D341Med (cell line): ENCODE results near the gene PFDN4.

ENCODE experiments used
- DNase-seq: peaks from one replicate; pipeline ENCODE4 v3.0.0; 2012; ENCODE audit warnings: low spot score

PFDN4 gene

DNA sequence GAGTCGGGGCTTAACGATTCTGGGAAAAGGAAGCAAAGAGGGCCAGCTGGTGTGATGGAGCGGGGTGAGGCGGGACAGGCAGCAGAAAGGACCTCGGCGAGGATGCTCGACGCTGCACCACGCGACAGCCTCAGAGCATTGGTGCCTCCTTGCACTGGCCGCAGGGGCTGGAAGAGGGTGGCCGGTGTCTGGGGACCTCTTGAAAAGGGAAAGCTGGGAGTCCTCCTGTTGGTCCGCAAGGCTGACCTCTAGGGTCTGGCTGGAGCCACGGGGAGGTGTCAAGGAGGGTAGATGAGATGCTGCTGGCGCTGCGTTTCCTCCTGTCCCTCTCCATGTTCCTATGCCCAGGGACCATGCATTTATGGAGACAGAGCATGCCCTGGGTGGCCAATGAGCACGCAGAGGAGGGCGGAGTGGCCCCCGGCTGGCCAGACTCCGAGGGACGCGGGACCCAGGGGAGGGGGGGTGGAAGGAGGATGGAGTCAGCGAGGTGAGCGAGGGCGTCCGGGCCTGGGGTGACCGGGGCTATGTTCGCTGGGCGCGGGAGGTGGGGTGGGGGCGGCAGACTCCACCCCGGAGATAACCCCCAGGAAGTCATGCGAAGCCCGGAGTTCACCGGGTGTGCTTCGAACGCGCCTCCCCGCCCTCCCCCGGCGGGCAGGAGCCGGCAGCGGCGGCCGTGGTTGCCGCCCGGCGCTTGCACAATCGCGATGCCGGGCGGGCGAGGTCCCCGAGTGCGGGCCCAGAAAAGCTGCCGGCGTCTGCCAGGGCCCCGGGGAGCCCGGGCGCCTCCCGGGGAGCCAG lies 34.0 kb upstream of the PFDN4 start, which contains the start of gene CYP24A1:
TSS of gene CYP24A1 (minus strand) at position 334 of the 804 bp plus-strand sequence. CDS start 407 bp downstream, outside the sequence.
- peak; percentile 47 for DNase-seq

DNA sequence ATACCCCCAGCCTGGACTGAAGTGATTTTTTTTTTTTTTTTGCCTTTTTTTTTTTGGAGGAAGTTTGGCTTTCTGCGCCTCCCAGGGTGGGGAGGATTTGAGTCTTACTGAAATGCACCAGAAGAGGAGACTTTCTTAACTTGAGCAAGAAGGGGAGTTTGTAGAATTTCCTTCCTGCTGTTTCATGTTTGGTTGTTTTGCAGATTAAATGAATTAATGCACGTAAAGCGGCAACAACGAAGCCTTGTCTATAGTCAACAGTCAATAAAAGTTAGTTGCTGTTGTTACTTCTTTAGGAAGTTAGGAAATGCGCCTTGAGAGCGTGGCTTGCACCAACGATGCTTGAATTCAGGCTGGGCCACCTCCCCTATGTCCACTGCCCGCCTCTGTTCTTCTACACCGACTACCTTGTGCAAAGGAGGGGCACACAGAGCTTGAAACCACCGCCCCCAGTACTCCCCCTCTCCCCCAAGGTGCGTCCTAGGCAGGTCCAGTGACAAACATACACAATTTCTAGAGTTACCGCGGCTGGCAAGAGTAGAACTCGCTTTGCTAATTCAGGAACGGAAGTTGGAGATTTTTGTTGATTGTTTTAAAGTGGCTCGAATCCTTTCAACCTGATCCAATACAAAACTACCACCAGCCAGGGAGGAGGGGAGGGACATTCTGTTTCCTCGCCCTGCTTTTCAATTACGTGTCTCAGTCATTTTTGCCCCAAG lies 33.3 kb upstream of the PFDN4 start:
- DNase-seq = no peak

DNA sequence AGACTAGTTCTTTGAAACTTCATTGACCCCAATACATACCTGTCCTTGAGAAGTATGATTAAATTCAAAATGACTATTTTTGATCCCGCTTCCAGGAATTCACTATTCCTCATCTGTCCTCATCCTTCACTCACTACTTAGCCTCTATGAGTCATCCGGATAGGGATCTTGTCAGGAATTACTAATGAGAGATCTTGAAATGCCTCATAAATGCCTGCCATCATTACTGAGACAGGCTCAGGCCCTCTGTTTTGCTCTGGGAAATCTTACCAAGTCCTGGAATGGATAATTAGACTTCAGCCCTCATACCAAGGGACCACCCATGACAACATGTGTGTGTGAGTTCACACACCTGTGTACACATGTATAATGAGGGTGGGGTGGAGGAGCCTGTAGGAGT lies 31.3 kb upstream of the PFDN4 start:
- DNase-seq = no peak

DNA sequence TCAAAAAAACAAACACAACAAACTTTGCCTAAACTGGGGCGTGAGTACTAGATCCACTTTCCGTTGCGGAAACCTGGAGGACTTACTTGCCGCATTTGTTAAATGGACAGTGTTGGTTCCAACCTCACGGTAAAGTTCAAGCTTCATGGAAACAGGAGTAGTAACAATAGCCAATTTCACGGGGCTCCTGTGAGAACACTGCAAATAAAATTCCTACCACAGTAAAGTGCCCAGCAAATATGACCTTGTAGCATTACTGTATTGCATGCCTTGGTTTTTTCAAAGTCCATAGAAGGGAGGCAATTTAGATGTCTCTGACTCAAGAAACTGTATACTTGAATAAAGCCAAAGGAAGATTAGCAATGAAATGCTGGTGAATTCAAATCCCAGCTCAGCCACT lies 30.5 kb upstream of the PFDN4 start:
- DNase-seq = no peak

DNA sequence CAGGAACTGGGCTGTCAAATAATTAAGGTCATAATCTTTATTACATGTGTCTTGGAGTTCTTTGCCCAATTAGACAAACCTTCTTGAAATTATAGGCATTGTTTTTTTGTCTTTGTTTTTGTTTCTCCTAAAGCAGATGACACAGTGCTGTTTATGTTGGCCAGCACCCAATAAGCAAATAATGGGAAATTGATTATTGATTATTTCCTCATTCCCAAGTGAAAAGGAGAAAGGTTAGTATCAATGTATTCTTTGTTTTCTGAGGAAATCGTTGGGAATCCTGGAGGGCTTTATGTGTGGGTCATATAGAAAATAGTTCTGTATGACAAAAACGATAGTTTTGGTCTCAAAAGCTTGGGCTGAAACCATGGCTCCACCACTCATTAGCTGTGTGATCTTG lies 29.6 kb upstream of the PFDN4 start:
- DNase-seq = no peak

DNA sequence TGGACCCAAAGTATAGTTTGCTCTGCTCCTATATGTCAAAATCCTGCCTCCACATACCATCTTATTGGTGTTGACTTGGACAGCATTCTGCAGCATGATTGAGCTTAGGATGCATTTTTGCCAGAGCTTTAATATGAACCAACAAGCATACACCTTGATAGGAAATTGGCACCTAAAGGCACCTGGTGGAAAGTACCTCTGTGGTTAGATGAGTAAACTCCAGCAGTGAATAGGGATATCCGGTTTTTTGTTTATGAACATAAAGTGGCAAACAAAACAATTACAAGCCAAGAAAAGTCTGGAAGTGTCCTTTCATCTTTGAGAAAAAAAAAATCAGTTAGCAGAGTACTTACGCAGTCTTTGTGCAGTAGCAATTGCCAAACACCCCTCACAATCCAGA lies 27.9 kb upstream of the PFDN4 start:
- no peak for DNase-seq

DNA sequence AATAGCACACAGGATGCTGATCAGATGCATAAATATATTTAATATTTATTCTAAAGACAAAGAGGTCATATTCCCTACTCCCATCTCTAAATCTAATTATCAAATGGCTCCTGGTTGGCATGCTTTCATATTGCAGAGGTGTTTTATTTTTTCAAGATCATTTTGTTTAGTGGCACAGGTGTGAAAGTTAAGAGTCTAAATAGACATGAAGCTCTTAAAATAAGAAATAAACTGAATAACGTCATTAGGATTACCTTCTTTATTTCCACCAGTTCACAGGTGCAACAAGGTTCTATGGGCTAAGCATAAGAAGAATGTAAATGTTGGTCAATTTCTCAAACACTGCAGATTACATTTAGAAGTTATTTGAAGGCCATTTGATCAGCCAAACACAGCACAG lies 27.0 kb upstream of the PFDN4 start:
- no peak for DNase-seq

DNA sequence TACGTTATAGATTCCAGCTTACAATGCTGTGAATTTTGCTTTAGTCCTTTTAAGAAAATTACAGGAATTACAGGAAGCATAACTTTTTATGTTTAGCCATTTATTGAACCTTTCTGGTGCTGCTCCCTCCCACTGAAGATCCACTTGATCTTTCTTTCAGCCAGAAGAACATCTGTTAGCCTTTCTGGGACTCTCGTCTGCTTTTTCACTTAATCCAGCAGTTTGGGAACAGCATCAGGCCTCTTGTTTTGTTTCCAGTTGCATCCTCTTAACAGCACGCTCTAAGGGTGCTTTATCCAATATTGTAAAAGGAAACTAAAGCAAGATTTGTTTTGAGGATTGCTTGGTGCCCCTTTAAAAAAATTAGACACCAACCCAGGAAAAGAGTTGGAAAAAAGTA lies 23.8 kb upstream of the PFDN4 start:
- no peak for DNase-seq

DNA sequence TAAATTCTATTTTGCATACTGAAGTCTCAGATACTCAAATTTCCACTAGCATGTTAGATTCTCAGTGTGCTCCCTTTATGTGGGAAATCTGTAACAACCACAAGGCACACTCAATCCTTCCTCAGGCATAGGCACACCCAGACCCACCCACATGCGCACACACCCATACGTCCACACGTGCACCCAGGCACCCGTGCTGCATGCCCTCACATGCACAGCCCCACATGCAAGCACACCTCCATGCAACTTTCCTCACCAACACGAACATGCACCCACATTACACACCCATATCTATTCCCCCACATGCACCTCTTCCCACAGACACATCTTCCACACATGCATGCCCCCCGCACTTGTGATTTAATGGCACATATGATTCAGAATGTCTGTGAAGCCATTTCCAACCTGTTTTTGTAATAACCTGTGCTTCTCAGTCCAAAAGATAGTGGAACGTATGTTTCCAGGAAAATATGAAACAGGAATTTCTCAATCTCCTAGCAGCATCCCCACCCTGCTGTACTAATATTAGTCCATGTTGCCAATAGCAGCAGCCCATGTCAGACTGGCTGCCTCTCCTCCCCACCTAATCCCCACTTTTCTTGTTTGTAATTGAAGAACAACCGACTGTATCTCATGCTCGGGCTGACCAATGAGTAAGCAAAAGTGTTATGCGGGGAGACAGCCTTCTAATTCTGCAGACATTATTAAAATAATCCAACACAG lies 22.8 kb upstream of the PFDN4 start:
- no peak for DNase-seq

DNA sequence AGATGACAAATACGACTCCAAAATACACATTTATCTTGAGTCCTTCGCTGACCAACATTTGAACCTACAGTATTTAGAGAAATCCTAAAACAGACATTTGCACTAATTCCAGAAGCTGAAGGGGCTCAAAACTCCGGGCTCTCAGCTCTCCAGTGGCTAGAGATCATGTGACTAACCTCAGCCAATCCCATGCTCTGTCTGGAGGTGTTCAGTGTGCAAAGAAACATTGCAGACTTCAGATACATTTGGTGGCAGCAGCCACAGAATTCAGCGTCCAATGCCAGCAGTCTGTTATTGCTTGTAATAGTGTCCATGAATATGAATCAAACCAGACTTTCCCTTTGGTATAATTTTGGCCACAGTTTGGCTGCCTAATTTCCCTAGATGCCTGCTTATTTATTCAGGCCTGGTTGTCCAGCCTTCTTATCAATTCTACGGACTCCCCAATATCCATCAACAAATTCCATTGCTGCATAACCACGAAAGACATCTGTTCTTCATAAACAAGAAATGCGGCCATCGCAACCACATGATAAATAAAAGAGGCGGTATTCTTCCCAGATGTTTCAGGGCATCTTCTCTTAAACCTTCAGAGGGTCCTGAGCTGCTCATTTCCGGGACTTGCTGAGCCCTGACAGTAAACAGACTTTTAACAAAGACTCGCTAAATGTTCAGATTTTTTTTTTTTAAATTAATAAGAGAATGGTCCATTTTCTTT lies 19.6 kb upstream of the PFDN4 start:
- DNase-seq = no peak

DNA sequence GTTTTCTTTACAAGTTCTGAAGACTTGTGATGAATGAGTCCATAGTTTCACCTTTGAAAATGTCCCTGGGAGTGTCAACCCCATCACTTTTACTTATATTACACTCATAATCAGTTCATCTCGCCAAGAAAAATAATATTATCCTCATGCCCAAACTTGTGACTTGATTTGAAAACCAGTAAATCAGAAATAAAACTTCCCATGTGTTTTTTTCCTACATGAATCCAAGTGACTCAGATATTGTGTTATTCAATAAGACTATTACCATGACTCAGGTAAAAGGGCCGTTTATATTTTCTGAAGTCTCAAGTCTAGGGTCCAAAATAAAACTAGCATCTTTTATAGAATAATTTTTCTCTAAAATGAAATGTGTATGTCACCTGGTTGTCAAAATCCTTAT lies 18.3 kb upstream of the PFDN4 start:
- DNase-seq = no peak

DNA sequence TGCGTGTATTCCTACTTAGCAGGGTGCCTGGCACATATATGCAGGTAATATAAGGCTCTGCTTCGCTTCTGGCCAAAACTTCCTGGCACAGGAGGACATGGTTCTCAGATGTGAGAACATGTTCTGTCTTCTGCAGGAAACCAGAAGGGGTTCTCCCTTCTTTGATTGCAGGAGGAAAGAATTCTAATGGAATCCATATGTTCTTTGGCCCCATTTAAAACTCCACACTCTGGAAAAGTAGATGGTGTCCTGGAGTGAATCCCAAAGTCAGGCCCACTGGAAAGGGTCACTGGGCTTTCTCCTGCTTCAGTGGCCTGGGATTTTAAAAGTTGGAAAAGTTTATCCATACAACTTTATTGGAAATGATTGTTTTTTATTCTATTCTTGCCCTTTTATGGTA lies 17.7 kb upstream of the PFDN4 start:
- no peak for DNase-seq

DNA sequence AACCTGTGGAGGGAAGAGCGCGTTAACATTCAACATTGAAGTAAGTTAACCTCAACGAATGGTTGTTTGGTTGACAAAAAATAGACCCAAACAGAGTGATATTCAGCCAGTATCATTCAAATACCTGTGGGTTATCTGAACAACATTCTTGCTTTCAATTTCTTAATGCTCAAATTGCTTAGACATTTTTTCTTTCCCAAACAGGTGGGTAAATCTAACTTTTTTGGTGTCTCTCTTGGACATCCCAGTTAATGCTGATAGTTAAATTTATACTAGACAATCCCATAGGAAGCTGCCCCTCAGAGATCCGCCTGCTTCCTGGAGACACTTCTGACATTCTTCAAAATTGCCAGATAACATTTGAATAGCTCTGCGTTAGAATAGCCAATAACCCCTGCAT lies 14.1 kb upstream of the PFDN4 start:
- no peak for DNase-seq

DNA sequence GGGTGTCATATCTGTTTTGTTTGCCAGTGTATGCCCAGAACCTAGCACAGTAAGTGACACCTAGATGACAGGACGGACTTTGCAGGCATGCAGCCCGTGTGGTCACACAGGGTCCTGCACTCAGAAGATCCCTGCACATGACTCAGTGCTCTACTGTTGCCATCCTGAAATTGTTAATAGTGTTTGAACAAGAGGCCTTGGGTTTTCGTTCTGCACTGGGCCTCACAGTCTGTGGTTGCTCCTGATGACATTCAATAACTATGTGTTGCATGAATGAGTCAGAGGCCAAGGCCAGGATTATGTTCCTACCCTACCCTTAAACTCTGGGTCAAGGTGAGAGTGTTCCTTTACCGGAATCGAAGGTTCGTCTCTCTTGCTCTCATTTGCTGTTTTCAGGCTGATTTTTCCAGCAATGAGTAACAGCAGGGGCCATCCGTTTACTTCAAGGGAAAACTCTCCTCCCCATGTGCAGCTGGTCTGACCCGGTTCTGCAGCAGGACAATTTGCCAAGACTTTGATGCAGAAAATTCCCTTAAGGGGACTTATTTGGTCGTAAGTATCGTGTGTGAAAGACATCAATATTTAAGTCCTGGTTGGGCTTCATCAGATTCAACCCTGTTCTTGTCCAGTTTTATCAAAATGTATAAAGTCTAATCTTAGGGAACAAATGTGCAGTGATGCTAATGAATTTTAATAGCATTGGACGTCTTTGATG lies 13.0 kb upstream of the PFDN4 start:
- DNase-seq = no peak

DNA sequence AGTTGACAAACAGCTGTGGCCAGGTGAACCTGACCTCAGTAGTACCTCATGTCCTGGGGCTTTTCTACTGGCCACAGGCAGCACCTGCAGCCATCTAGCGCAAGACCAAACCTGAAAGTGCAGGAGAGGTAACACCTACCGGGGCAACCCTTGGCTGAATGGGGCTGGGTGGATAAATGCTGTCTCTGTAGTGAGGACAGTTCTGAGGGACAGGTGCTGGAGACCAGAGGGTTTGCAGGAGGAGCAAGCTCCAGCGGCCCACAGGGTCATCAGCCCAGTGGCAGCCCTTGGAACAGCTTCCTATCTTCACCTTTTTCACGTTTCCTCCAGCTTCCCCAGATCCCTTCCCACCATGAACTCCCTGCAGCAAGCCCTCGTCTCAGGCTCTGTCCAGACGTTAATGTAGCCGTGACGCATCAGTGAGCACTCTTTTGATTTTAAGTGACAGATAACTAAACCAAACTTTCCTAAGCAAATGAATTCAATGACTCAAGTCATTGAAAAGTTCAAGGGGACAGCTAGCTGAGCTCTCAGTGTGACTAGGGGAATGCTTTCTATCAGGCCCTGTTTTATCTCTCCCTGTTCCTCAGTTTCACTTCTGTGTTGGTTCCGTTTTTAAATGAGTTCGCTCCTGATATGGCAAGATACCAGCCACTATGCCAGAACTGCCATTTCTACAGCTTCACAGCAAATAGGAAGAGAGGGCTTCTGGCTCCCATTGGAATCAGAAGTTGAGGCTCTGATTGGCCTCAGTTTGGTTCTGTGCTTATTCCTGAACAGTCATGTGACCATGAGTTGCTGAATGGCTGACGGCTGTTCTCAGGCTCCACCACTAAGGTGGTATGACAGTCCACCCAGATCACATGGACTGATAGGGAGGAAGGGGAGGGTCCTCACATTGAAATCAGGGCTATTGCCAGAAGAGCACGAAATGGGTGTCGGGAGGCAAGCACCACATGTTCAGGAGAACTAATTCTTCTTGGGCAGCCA lies 12.1 kb upstream of the PFDN4 start:
- no peak for DNase-seq

DNA sequence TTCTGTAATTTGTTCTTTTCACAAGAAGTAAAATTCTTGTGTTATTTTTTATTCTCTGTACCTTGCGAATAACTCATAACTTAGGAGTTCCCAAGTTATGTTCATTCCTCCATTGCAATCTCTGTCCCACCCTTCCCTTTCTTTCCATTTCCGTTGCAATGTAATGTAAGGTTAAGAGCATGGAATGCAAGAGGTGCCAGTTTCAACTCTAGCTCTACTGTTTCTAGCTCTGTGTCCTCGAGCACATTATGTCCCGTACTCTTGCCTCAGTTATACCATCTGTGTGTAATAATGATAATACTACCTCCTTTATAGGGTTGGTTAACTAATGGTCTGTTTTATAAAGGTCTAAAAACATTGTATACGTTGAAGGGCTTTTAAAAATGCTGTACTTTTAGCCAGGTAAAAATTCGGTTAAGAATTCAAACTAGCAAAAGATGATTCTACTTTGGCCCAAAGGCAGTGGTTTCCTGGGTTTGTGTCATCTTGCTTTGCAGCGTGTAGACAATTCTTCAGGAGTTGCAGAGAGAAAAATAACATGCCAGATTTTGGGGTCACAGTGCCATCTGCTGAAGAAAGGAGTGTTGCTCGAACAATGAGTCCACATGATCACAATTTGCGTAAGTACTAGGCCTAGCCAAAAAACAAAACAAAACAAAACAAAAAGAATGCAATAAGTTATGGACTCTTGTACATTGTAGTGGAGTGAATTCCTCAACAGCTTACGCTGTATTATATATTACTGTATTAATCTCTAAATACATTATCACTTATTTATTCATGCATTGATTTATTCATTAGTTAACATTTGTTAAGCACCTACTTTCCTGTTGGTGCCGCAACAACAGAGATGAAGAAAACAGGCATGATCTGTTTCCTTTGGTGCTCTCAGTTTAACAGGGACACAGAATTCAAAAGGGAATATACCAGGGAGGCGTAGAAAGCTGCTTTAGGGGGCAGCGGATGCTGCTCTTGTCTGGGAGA lies 10.0 kb upstream of the PFDN4 start:
- no peak for DNase-seq

DNA sequence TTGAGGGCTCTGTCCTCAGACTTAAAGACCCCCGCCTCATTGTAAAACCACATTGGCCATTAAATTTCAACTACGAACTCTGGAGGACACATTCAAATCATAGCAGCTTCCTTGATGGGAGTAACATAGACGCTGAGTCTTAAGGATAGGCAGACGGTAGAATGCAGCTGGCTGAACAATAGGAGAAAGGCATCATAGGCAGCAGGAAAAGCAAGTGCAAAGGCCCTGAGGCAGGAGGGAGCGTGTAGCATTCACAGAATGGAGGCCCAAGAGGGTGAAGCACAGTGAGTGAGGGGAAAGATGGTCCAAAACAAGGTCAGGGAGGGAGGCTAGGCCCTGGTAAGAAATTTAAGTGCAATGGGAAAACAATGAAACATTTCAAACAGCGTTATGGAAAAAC lies 8.6 kb upstream of the PFDN4 start:
- DNase-seq = no peak

DNA sequence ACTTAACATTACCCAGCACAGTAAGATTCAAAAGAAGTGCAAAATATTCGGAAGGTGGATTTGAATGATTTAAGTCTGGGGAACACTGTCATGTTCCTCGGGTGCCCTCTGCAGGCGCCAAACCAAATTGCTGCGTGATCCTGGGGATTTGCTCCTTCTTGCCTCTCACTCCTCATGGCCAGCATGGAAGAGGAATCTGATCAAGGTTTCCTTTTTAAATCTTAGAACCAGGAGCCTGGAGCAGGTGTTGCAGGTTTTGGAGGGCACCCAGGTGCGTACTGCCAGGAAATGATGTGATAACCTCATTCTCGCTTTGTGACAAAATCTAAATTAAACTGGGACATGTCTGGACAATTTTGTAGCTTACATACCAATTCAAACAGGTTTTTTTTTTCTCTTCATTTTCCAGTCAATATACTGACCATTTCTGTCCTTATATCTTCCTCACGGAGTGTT lies 8.1 kb upstream of the PFDN4 start:
- DNase-seq = peak; percentile 74
